ENCODE measurements around the gene BRAF.
A peak's percentile ranks its signal among the peaks of the same experiment; 100 is the strongest.
"Not testable (repeated sequence)": the region's sequence is repeated elsewhere in the genome, so short reads cannot be mapped to it uniquely, and the experiment has no call there.

The BRAF gene

GRCh38 chr7:140924821-140925421 lies at the start of gene BRAF:
Gene BRAF (minus strand): TSS chr7:140924929. CDS start chr7:140924703, 226 bp downstream.
- peak; percentile 11 for DNase-seq

- peak; percentile 52 for DNase-seq
These were observed 48.4 kb upstream of the BRAF start for GRCh38 chr7:140972876-140973829.

GRCh38 chr7:140972344-140972743 lies 47.6 kb upstream of the BRAF start:
- DNase-seq: no peak

- DNase-seq: no peak
These were observed 42.7 kb upstream of the BRAF start for GRCh38 chr7:140967438-140967837.

- no peak for DNase-seq
These were observed 42.0 kb upstream of the BRAF start for GRCh38 chr7:140966561-140967233.

GRCh38 chr7:140961117-140961516 lies 36.4 kb upstream of the BRAF start:
- no peak for DNase-seq

- not testable (repeated sequence) for DNase-seq
These were observed 32.3 kb upstream of the BRAF start for GRCh38 chr7:140956997-140957396.

- DNase-seq: no peak
These were observed 21.2 kb upstream of the BRAF start for GRCh38 chr7:140945940-140946339.

GRCh38 chr7:140942242-140942641 lies 17.5 kb upstream of the BRAF start:
- not testable (repeated sequence) for DNase-seq

- no peak for DNase-seq
These were observed 16.2 kb upstream of the BRAF start for GRCh38 chr7:140940898-140941297.

- DNase-seq: no peak
These were observed 13.1 kb upstream of the BRAF start for GRCh38 chr7:140937702-140938264.

GRCh38 chr7:140928491-140929309 lies 4.0 kb upstream of the BRAF start:
- no peak for DNase-seq

- DNase-seq: not testable (repeated sequence)
These were observed 3.2 kb upstream of the BRAF start for GRCh38 chr7:140927945-140928344.

- DNase-seq: no peak
These were observed 2.6 kb upstream of the BRAF start for GRCh38 chr7:140927351-140927750.

GRCh38 chr7:140926021-140926817 lies 1.5 kb upstream of the BRAF start:
- DNase-seq: no peak

- no peak for DNase-seq
These were observed 509 bp downstream of the BRAF start for GRCh38 chr7:140924019-140924820.

GRCh38 chr7:140923358-140924006 lies 1.2 kb downstream of the BRAF start:
- no peak for DNase-seq

- DNase-seq: no peak
These were observed 1.9 kb downstream of the BRAF start for GRCh38 chr7:140922741-140923345.

GRCh38 chr7:140920745-140921144 lies 4.0 kb downstream of the BRAF start:
- peak; percentile 14 for DNase-seq

- DNase-seq: no peak
These were observed 6.5 kb downstream of the BRAF start for GRCh38 chr7:140918236-140918635.

Measured in NCI-H524 treated with DMSO at 0.1 percent for 48 hours (cell line).